ENCODE measurements around the gene DOK5.
"Not testable (repeated sequence)": the region's sequence is repeated elsewhere in the genome, so short reads cannot be mapped to it uniquely, and the experiment has no call there.

Gene DOK5

GRCh38 chr20:54475334-54476168 lies at the start of gene DOK5:
DOK5 (plus strand) TSS chr20:54475593; CDS start chr20:54475947, 354 bp downstream.
- DNase-seq (ENCODE audit: low read depth in 2 of 2): no peak

GRCh38 chr20:54429364-54429763 lies 46.0 kb upstream of the DOK5 start:
- DNase-seq (ENCODE audit: low read depth in 2 of 2): no peak

GRCh38 chr20:54431156-54431944 lies 44.0 kb upstream of the DOK5 start:
- DNase-seq (ENCODE audit: low read depth in 2 of 2): no peak

- DNase-seq (ENCODE audit: low read depth in 2 of 2): no peak
These were observed 42.4 kb upstream of the DOK5 start for GRCh38 chr20:54432966-54433365.

GRCh38 chr20:54433636-54434035 lies 41.8 kb upstream of the DOK5 start:
- DNase-seq (ENCODE audit: low read depth in 2 of 2): no peak

- no peak for DNase-seq (ENCODE audit: low read depth in 2 of 2)
These were observed 41.2 kb upstream of the DOK5 start for GRCh38 chr20:54434196-54434595.

GRCh38 chr20:54435015-54435414 lies 40.4 kb upstream of the DOK5 start:
- DNase-seq (ENCODE audit: low read depth in 2 of 2): no peak

GRCh38 chr20:54436410-54436809 lies 39.0 kb upstream of the DOK5 start:
- not testable (repeated sequence) for DNase-seq (ENCODE audit: low read depth in 2 of 2)

GRCh38 chr20:54438166-54438565 lies 37.2 kb upstream of the DOK5 start:
- DNase-seq (ENCODE audit: low read depth in 2 of 2): no peak

GRCh38 chr20:54450207-54450606 lies 25.2 kb upstream of the DOK5 start:
- no peak for DNase-seq (ENCODE audit: low read depth in 2 of 2)

- DNase-seq (ENCODE audit: low read depth in 2 of 2): no peak
These were observed 24.2 kb upstream of the DOK5 start for GRCh38 chr20:54451171-54451570.

- no peak for DNase-seq (ENCODE audit: low read depth in 2 of 2)
These were observed 23.1 kb upstream of the DOK5 start for GRCh38 chr20:54452277-54452676.

GRCh38 chr20:54454982-54455381 lies 20.4 kb upstream of the DOK5 start:
- DNase-seq (ENCODE audit: low read depth in 2 of 2): no peak

GRCh38 chr20:54456423-54456822 lies 19.0 kb upstream of the DOK5 start:
- no peak for DNase-seq (ENCODE audit: low read depth in 2 of 2)

GRCh38 chr20:54456961-54457360 lies 18.4 kb upstream of the DOK5 start:
- DNase-seq (ENCODE audit: low read depth in 2 of 2): no peak

- no peak for DNase-seq (ENCODE audit: low read depth in 2 of 2)
These were observed 17.2 kb upstream of the DOK5 start for GRCh38 chr20:54458219-54458618.

GRCh38 chr20:54459279-54459678 lies 16.1 kb upstream of the DOK5 start:
- no peak for DNase-seq (ENCODE audit: low read depth in 2 of 2)

GRCh38 chr20:54464003-54464402 lies 11.4 kb upstream of the DOK5 start:
- no peak for DNase-seq (ENCODE audit: low read depth in 2 of 2)

- DNase-seq (ENCODE audit: low read depth in 2 of 2): no peak
These were observed 9.3 kb upstream of the DOK5 start for GRCh38 chr20:54466127-54466526.

- DNase-seq (ENCODE audit: low read depth in 2 of 2): no peak
These were observed 7.8 kb upstream of the DOK5 start for GRCh38 chr20:54467622-54468021.

- no peak for DNase-seq (ENCODE audit: low read depth in 2 of 2)
These were observed 7.3 kb upstream of the DOK5 start for GRCh38 chr20:54468082-54468481.

- DNase-seq (ENCODE audit: low read depth in 2 of 2): no peak
These were observed 6.1 kb upstream of the DOK5 start for GRCh38 chr20:54469293-54469692.

GRCh38 chr20:54469952-54470351 lies 5.4 kb upstream of the DOK5 start:
- DNase-seq (ENCODE audit: low read depth in 2 of 2): no peak
